ENCODE measurements around the gene GSTT4. TPM values are rescaled to one million over a fixed set of nuclear protein-coding genes. Genes with fewer than 3 reads are reported as not detected.

GSTT4 gene
- total RNA-seq, 2 experiments from 2014 or later: not detected

DNA sequence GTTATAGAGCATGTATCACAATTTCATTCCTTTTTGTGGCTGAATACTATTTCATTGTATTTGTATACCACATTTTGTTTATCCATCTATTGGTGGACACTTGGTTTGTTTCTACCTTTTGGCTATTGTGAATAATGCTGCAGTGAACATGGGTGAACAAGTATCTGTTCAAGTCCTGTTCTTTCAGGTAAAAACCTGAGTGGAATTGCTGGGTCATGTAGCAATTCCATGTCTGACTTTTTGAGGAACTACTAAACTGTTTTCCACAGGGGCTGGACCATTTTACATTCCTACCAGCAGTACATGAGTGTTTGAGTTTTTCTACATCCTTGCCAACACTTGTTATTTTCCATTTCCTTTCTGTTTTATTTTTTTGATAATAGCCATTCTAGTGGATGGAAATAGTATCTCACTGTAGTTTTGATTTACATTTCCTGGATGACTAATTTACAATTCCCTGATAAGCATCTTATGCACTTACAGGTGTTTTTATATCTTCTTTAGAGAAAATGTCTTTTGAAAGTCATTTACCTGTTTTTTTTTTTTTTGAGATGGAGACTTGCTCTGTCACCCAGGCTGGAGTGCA lies 18.0 kb upstream of the GSTT4 start:
- Mint-ChIP-seq H3K4me1 (ENCODE audit: low read depth) (peaks cover 61% of the 10 kb centered on the region), H3K36me3 (ENCODE audit: low read depth) (peaks cover 25% of the 10 kb centered on the region)
- CTCF ChIA-PET: interaction anchor here (0.8 kb wide), 1 partner anchor 11 kb away, joined by 3 read pairs; no protein-coding TSS in a partner anchor

DNA sequence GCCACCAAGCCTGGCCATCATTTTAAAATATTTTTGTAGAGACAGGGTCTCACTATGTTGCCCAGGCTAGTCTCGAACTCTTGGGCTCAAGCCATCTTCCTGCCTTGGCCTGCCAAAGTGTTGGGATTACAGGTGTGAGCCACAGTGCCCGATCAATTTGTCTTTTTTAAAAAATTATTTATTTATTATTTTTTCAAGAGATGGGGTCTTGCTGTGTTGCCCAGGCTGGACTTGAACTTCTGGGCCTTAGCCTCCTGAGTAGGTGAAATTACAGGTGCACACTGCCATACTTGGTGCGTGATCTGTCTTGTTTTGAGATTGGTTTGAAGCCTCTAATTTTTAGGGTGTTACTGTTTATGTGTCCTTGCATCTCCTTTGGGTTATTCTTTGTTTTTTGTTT lies 16.1 kb upstream of the GSTT4 start:
- DNase-seq: no peak
- intact Hi-C loops (cut with micrococcal nuclease): no loop called here
- CTCF ChIA-PET: no interaction called here
- peaks cover 5% of the 10 kb centered on the region for H3K9me3 Mint-ChIP-seq
- H3K4me1 Mint-ChIP-seq (ENCODE audit: low read depth): peaks cover 62% of the 10 kb centered on the region
- no peak overlapping the region for H3K4me3 Mint-ChIP-seq
- H3K36me3 Mint-ChIP-seq (ENCODE audit: low read depth): peaks cover 29% of the 10 kb centered on the region
- no peak overlapping the region for H3K27ac Mint-ChIP-seq
- no peaks in the 10 kb centered on the region for H3K27me3 Mint-ChIP-seq (ENCODE audit: low read depth)

More for the DNA sequence above, 18.0 kb upstream of the GSTT4 start:
- intact Hi-C loops (cut with micrococcal nuclease): no loop called here
- no peak for DNase-seq
- Mint-ChIP-seq H3K27ac (peak overlapping the region; percentile 82), H3K27me3 (ENCODE audit: low read depth) (no peaks in the 10 kb centered on the region), H3K9me3 (peaks cover 5% of the 10 kb centered on the region), H3K4me3 (no peak overlapping the region)

DNA sequence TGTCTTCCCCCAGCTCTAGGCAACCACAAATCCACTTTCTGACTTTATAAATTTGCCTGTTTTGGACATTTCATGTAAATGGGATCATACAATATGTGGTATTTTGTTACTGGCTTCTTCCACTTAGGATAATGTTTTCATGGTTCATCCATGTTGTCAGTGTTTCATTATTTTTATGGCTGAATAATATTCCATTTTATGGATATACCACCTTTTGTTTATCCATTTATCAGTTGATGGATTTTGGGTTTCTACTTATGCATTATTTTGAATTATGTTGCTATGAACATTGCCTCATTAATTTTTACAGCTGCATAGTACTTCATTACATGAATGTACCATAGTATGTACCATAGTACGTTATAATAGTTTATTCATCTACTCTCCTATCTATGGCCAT lies 10.9 kb upstream of the GSTT4 start:
- intact Hi-C loops (cut with micrococcal nuclease): no loop called here
- peaks cover 28% of the 10 kb centered on the region for H3K36me3 Mint-ChIP-seq (ENCODE audit: low read depth)
- H3K4me3 Mint-ChIP-seq: no peak overlapping the region
- no peak for DNase-seq
- no peaks in the 10 kb centered on the region for H3K9me3 Mint-ChIP-seq
- H3K27ac Mint-ChIP-seq: no peak overlapping the region
- no peaks in the 10 kb centered on the region for H3K27me3 Mint-ChIP-seq (ENCODE audit: low read depth)
- peaks cover 43% of the 10 kb centered on the region for H3K4me1 Mint-ChIP-seq (ENCODE audit: low read depth)
- CTCF ChIA-PET: no interaction called here

DNA sequence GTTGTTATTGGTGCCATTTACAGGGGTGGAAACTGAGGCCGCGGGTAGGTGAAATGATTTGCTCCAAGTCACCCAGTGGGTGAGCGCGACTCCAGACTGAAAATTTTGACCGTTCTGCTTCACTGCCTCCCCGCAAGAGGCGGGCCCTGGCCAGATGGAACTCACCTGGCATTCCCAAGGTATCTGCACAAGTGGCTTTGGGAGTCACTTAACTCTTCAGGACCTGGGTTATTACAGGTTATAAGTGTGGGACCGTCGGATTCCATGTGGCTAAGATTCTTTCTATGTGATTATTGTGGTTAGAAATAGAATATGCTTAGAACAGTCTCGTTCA lies 6.4 kb upstream of the GSTT4 start:
- peaks cover 14% of the 10 kb centered on the region for H3K36me3 Mint-ChIP-seq (ENCODE audit: low read depth)

DNA sequence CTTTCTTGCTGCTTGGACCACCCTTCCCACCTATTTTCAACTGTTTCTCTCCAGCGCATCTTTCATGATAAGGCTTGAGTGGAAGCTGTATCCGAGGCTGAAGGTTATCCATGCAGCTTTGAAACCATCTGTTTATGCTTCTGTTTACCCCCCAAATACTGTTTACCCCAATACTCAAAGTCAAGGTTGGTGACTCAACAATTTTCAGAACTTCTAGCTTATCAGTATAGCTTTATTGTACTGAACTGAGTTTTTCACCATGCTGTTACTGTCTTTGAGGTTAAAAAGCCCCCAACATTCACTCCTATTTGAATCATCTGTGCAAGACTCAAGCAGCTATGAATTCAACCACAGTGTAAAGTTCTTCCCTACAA lies 4.8 kb upstream of the GSTT4 start:
- Mint-ChIP-seq H3K9me3 (no peaks in the 10 kb centered on the region), H3K4me3 (peak overlapping the region; percentile 23), H3K4me1 (ENCODE audit: low read depth) (peaks cover 19% of the 10 kb centered on the region), H3K36me3 (ENCODE audit: low read depth) (peaks cover 8% of the 10 kb centered on the region), H3K27ac (no peak overlapping the region), H3K27me3 (ENCODE audit: low read depth) (no peaks in the 10 kb centered on the region)
- intact Hi-C loops (cut with micrococcal nuclease): loop anchor here (2.0 kb wide), 2 partner anchors 425 to 545 kb away; partner anchors contain the start of genes GUCD1 and SNRPD3
- no peak for DNase-seq
- CTCF ChIA-PET: interaction anchor here (0.9 to 1.4 kb wide), 5 partner anchors 28 to 233 kb away, joined by 3 to 9 read pairs (median 4); partner anchors contain the start of gene MIF

More for the DNA sequence above, 6.4 kb upstream of the GSTT4 start:
- Mint-ChIP-seq H3K9me3 (no peaks in the 10 kb centered on the region), H3K4me3 (peak overlapping the region; percentile 95), H3K27ac (peak overlapping the region; percentile 89), H3K4me1 (ENCODE audit: low read depth) (peaks cover 25% of the 10 kb centered on the region), H3K27me3 (ENCODE audit: low read depth) (no peaks in the 10 kb centered on the region)
- DNase-seq: no peak
- intact Hi-C loops (cut with micrococcal nuclease): loop anchor here (1.0 to 2.0 kb wide), 3 partner anchors 224 to 543 kb away; partner anchors contain the start of genes GUCD1 and SNRPD3
- CTCF ChIA-PET: interaction anchor here (1.0 to 1.1 kb wide), 2 partner anchors 11 to 18 kb away, joined by 3 read pairs; no protein-coding TSS in a partner anchor

DNA sequence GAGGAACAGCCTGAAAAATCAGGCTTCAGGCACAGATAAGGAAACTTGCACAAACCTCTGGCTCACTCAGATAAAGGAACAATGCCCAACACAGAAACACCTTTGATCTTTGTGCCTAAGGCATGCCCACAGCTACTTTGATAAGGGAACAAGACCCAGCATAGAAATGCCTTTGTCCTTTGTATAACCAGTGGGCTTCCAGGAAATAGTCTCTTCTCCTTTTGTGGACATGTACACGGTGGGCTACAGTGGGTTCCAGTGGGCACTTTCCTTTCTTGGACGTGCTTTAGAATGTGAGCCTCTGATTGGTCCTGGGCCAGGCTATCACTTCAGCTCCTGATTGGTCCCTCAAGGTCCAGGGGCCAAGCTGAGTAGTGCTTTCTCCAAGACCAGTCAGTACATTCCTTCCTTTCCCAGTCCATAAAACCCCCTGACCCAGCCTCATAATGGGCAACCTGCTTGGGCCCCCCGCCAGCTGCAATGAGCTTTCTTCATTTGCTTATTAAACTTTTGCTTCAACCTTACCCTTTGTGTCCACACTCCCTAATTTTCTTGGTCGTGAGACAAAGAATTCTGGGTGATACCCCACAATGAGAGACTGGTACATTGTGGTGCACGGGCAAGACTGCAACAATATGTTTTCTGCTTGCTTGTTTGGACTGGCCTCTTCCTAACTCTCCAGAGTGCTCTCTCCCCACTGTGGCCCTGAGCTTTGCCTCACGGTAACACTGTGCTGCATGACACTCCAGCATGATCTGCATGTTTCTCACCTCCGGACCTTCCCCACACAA lies 4.2 kb upstream of the GSTT4 start:
- intact Hi-C loops (cut with micrococcal nuclease): loop anchor here (2.0 to 10.0 kb wide), 3 partner anchors 165 to 545 kb away; partner anchors contain the start of genes GUCD1 and SNRPD3
- H3K27ac Mint-ChIP-seq: no peak overlapping the region

DNA sequence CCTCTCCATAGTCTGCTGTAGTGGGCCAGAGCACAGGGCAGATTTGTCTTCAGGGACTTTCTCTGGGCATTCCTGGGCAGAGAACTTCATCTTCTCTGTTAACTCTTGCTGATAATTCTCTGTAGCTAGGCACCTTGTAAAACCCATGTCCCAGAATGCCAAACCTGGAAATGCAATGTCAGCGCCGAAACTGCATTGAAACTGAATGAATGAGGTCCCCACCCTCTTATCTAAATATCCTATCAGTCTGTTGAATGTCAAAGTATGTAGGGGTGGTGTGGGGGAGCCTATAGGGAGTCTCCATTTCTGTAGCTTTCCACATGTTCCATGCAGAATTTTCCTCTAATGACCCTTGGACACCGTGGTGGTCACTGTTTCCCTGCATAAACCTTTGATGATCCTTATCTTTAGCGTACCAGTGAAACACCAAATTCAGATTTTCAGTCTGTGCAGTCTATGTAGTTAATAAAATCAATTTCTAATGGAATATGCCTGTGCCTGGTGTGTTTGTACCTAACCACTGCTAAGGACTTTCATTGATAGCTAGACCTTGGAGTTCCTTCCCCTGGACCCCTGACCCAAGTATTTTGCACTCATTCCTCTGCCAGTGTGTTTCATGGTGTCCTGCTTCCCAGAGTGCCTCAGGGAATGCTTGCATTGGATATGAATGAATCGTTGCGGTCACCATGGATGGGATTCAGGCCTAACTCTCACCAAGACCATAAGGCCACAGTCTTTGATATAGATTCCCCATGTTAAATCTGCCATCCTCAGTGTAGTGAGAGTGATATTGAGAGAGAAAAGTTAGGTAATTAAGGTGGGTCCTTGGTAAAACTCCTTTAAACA lies 3.4 kb upstream of the GSTT4 start:
- no peak overlapping the region for H3K27ac Mint-ChIP-seq

More for the DNA sequence above, 4.2 kb upstream of the GSTT4 start:
- Mint-ChIP-seq H3K4me1 (ENCODE audit: low read depth) (peaks cover 16% of the 10 kb centered on the region), H3K27me3 (ENCODE audit: low read depth) (no peaks in the 10 kb centered on the region), H3K4me3 (no peak overlapping the region), H3K9me3 (no peaks in the 10 kb centered on the region), H3K36me3 (ENCODE audit: low read depth) (peaks cover 6% of the 10 kb centered on the region)
- CTCF ChIA-PET: interaction anchor here (0.9 kb wide), 1 partner anchor 234 kb away, joined by 4 read pairs; no protein-coding TSS in a partner anchor
- no peak for DNase-seq

DNA sequence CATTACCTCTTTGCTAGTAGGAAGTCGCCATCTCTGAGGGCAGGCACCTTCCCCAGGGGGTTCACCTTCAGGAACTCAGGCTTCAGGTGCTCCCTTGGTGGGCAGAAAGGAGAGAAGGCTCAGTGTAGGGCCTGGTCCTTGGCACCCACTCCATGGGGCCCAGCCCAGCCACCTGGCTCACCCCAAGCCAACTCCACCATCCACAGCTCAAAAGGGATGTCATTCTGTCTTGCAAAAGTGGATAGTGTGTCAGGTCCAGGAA lies 2.7 kb upstream of the GSTT4 start:
- Mint-ChIP-seq H3K4me3 (no peak overlapping the region), H3K27ac (no peak overlapping the region), H3K4me1 (ENCODE audit: low read depth) (peaks cover 8% of the 10 kb centered on the region), H3K36me3 (ENCODE audit: low read depth) (no peaks in the 10 kb centered on the region), H3K9me3 (no peaks in the 10 kb centered on the region), H3K27me3 (ENCODE audit: low read depth) (no peaks in the 10 kb centered on the region)
- DNase-seq: no peak
- CTCF ChIA-PET: interaction anchor here (1.0 kb wide), 1 partner anchor 149 kb away, joined by 3 read pairs; no protein-coding TSS in a partner anchor
- intact Hi-C loops (cut with micrococcal nuclease): loop anchor here (10.0 kb wide), 1 partner anchor 167 kb away; no protein-coding TSS in a partner anchor

More for the DNA sequence above, 3.4 kb upstream of the GSTT4 start:
- CTCF ChIA-PET: interaction anchor here (1.0 kb wide), 1 partner anchor 149 kb away, joined by 3 read pairs; no protein-coding TSS in a partner anchor
- intact Hi-C loops (cut with micrococcal nuclease): loop anchor here (10.0 kb wide), 1 partner anchor 166 kb away; no protein-coding TSS in a partner anchor
- no peaks in the 10 kb centered on the region for H3K9me3 Mint-ChIP-seq
- H3K36me3 Mint-ChIP-seq (ENCODE audit: low read depth): peaks cover 2% of the 10 kb centered on the region
- no peak for DNase-seq
- no peaks in the 10 kb centered on the region for H3K27me3 Mint-ChIP-seq (ENCODE audit: low read depth)
- H3K4me3 Mint-ChIP-seq: no peak overlapping the region
- peaks cover 12% of the 10 kb centered on the region for H3K4me1 Mint-ChIP-seq (ENCODE audit: low read depth)

DNA sequence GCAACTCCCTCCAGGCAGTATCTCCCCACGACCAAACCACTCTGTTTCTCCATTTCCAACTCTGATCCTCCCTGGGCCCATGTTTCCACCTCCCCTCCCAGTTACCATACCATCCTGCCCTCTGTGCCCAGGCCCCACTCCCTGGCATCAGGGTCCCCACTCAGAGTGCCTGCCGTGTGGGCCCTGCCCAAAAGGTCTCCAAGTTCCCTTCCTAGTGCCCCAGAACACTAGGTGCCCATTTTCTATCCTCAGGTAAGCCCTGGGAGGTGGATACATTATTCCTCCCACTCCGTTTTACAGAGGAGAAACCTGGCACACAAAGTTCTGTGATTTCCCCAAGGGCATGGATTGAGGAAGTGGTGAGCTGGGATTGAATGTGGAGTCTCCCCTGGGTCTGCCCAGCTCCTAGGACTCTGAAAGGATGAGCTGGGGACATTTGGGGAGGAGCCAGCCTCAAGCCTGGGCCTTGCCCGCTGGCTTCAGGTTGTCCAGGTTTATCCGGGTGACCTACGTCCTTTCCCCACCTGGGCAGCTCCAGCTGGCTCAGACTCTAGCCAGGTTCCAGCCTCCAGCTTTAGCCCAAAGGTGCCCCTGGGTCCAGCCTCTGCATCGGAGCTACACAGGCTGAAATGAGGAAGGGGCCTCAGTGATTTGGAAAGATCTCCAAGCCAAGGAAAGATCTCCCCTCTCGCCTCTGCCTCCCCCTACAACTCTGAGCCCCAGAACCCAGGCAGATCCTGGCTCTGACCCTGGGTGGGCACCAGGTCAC lies 2.2 kb upstream of the GSTT4 start:
- Mint-ChIP-seq H3K36me3 (ENCODE audit: low read depth) (no peaks in the 10 kb centered on the region), H3K27me3 (ENCODE audit: low read depth) (no peaks in the 10 kb centered on the region), H3K9me3 (no peaks in the 10 kb centered on the region), H3K4me3 (no peak overlapping the region), H3K4me1 (ENCODE audit: low read depth) (peaks cover 6% of the 10 kb centered on the region), H3K27ac (no peak overlapping the region)
- DNase-seq: no peak
- CTCF ChIA-PET: interaction anchor here (0.6 kb wide), 1 partner anchor 29 kb away, joined by 3 read pairs; no protein-coding TSS in a partner anchor
- intact Hi-C loops (cut with micrococcal nuclease): loop anchor here (10.0 kb wide), 1 partner anchor 167 kb away; no protein-coding TSS in a partner anchor

DNA sequence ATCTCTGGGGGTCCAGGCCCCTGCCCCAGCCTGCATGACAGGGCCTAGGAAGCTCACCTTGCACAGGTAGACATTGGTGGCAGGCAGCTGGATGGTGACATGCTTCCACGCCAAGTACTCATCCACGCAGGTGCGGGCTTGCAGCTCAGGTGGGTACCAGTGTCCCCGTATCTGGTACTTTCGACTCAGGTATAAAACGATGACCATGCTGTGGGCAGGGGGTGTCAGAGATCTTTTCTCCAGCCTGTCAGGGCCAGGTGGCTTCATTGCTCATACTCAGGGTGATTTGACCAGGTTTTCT lies 1.6 kb upstream of the GSTT4 start:
- Mint-ChIP-seq H3K9me3 (no peaks in the 10 kb centered on the region), H3K4me1 (ENCODE audit: low read depth) (peaks cover 3% of the 10 kb centered on the region), H3K36me3 (ENCODE audit: low read depth) (no peaks in the 10 kb centered on the region), H3K27ac (no peak overlapping the region), H3K27me3 (ENCODE audit: low read depth) (no peaks in the 10 kb centered on the region), H3K4me3 (no peak overlapping the region)
- no peak for DNase-seq
- intact Hi-C loops (cut with micrococcal nuclease): loop anchor here (10.0 kb wide), 1 partner anchor 168 kb away; no protein-coding TSS in a partner anchor
- CTCF ChIA-PET: interaction anchor here (0.6 kb wide), 1 partner anchor 30 kb away, joined by 3 read pairs; no protein-coding TSS in a partner anchor

DNA sequence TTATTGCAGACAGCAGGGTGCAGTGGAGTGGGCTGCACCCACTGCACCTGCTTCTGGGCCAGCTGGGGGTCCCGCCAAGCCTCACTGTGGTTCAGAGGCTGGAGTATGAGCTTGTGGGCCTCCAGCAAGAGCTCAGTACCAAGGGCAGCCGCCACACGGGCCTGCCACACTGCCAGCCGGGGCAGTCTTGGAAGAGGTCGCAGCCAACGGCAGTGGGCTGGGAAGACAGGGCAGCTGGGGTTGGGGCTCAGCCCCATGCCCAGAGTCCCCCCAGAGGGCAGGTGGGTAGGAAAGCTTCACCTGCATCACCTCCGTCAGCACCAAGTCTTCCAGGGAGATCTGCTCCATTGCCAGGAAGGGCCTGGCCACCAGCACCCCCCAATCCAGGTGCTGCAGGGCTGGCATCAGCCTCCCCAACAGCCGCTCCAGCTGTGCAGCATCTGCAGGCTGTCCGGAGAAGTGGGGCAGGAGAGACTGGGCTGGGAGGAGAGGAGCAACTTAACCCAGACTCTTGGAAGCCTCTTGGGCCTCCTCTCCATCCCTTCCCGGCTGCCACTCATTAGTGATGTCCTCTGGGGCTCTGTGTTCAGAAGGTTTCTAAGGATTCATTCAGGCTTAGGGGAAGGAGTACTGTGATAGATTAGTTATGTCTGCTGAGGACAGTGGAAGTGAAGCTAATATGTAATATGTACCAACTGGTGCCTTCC lies 1.1 kb upstream of the GSTT4 start:
- no peak overlapping the region for H3K4me3 Mint-ChIP-seq
- no peaks in the 10 kb centered on the region for H3K36me3 Mint-ChIP-seq (ENCODE audit: low read depth)
- no peak for DNase-seq
- CTCF ChIA-PET: interaction anchor here (0.6 kb wide), 1 partner anchor 30 kb away, joined by 3 read pairs; no protein-coding TSS in a partner anchor
- no peak overlapping the region for H3K27ac Mint-ChIP-seq
- peaks cover 3% of the 10 kb centered on the region for H3K4me1 Mint-ChIP-seq (ENCODE audit: low read depth)
- intact Hi-C loops (cut with micrococcal nuclease): loop anchor here (10.0 kb wide), 1 partner anchor 168 kb away; no protein-coding TSS in a partner anchor
- H3K27me3 Mint-ChIP-seq (ENCODE audit: low read depth): no peaks in the 10 kb centered on the region
- no peaks in the 10 kb centered on the region for H3K9me3 Mint-ChIP-seq
